HS-5 (cell line): Measurements from ENCODE around the gene PLXNB1.

Experiments
- DNase-seq: peaks from one replicate; pipeline ENCODE4 v3.0.0-alpha.2; 2012; ENCODE audit warnings: low read depth

Gene PLXNB1

DNA sequence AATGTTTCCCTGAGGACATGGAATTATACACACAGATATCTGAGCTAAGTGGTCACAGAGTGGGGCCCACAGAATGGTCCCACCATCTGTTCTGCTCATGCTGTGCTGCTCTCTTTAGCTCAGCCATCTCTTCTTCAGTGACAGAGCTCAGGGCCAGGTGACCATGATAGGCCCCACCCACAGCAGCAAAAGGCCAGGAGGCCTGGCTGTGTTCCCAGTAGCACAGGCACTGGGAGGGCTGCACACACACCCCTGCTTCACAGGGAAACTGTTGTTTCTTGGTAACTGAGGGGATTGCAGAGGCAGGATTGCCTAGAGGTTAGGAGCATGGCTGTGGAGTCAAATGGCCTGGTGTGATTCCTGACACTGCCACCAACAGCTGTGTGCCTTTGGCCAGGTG lies 62.7 kb downstream of the PLXNB1 start:
- DNase-seq: no peak

DNA sequence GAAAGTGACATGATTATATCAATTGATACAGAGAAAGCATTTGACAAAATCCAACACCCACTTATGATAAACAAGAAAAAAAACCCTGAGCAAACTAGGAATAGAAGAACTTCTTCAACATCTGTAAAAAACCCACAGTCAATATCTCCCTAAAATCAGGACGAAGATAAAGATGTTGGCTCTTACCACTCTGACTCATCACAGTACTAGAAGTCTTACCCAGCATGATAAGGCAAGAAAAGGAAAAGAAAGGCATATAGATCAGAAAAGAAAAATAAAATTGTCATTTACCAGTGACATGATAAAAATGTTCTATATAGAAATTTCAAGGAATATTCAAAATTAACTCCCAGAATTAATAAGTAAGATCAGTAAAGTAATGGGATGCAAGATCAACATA lies 65.0 kb downstream of the PLXNB1 start:
- DNase-seq: no peak

DNA sequence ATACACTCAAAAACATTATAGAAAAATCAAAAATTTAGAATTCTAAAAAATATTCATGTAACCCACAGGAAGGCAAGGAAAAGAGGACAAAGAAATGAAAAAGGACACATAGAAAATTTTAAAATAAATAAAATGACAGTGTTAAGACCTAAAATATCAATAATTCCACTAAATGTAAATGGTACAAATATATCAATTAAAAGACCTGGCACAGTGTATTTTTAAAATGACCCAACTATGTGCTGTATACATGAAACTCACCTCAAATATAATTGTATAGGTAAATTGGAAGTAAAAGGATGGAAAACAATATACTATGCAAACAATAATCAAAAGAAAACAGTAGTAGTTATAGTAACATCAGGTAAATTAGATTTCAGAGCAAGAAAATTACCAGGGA lies 68.0 kb downstream of the PLXNB1 start:
- DNase-seq: no peak

- no peak for DNase-seq
These were observed 73.5 kb downstream of the PLXNB1 start for GRCh38 chr3:48356419-48356818.

DNA sequence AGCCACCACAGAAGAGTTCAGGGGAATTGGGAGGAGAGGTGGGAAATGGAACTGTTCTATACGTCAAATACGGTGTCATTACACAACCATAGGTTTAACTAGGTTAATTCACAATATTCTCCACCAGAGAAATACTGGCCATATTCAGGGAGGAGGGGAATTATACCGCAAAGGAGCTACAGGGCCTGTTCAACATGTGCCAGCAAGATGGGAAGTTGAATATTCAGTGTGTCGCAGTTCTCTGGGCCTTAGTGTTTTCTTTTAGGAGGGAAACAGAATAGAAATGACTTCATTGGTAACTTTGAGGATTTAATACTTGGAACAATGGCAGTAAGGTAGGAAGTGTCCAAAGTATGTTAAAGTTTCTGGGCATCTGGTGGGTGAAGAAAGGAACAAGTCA lies 75.9 kb downstream of the PLXNB1 start:
- DNase-seq: no peak
